ENCODE measurements around the gene ATG7. TPM values are rescaled to one million over a fixed set of nuclear protein-coding genes. Genes with fewer than 3 reads are reported as not detected.

ATG7 gene
- polyA plus RNA-seq, 1 donor (not counting 4 experiments of a cell fraction or from before 2014, with no cell fraction given) = 27.9 TPM

GRCh38 chr3:11508346-11509172 lies 236.4 kb downstream of the ATG7 start:
- no peaks in the 10 kb centered on the region for H3K27me3 ChIP-seq (ENCODE audit: control insufficient read depth, extremely low read depth, insufficient read depth, low read length)
- no peak overlapping the region for H3K9ac ChIP-seq (ENCODE audit: control insufficient read depth, extremely low read depth, insufficient read depth, low read length)
- no peak overlapping the region for H2AFZ ChIP-seq (ENCODE audit: control insufficient read depth, low read length)
- H3K4me2 ChIP-seq (ENCODE audit: control insufficient read depth, extremely low read depth, insufficient read depth, low read depth, low read length) = no peak overlapping the region
- peaks cover 14% of the 10 kb centered on the region for H3K4me1 ChIP-seq (ENCODE audit: control insufficient read depth, extremely low read depth, insufficient read depth, low read length)
- DNase-seq (ENCODE audit: low read depth, low spot score) (no peak), FAIRE-seq (no peak)
- H3K9me1 ChIP-seq (ENCODE audit: control insufficient read depth, extremely low read depth, insufficient read depth, low read length) = peaks cover 2% of the 10 kb centered on the region
- H3K4me3 ChIP-seq (ENCODE audit: control insufficient read depth in 2 of 3, extremely low read depth in 1 of 3, insufficient read depth in 2 of 3, low read depth in 1 of 3, low read length in 3 of 3) = no peak overlapping the region
- H3K27ac ChIP-seq (ENCODE audit: control insufficient read depth, insufficient read depth, low read length) = no peak overlapping the region
- no peaks in the 10 kb centered on the region for H3K9me3 ChIP-seq (ENCODE audit: control insufficient read depth, low read depth, low read length)
- dilution Hi-C loops (cut with MboI; ENCODE audit: extremely low pct_ligation_motif_present, low sequenced_read_pairs) = no loop called here
- TF ChIP-seq CTCF (optimal IDR thresholded peaks at IDR 0.05 in 1 of 3, IDR thresholded peaks at IDR 0.05 in 1 of 3, conservative IDR thresholded peaks at IDR 0.05 in 1 of 3; ENCODE audit: extremely low read depth in 1 of 3, insufficient read depth in 2 of 3, low read length in 3 of 3) (no peak), EZH2 (IDR thresholded peaks at IDR 0.05; ENCODE audit: low read length) (no peak)
- no peaks in the 10 kb centered on the region for H3K36me3 ChIP-seq (ENCODE audit: control insufficient read depth in 2 of 2, extremely low read depth in 1 of 2, insufficient read depth in 2 of 2, low read length in 2 of 2)
- no peaks in the 10 kb centered on the region for H4K20me1 ChIP-seq (ENCODE audit: control insufficient read depth, extremely low read depth, insufficient read depth, low read length)
- no peaks in the 10 kb centered on the region for H3K79me2 ChIP-seq (ENCODE audit: control insufficient read depth, insufficient read depth, low read length)

- H3K4me2 ChIP-seq (ENCODE audit: control insufficient read depth, extremely low read depth, insufficient read depth, low read depth, low read length) = peak overlapping the region; percentile 17
Measured at GRCh38 chr3:11509173-11510000, 237.2 kb downstream of the ATG7 start.

More at GRCh38 chr3:11509173-11510000, 237.2 kb downstream of the ATG7 start:
- FAIRE-seq (no peak), DNase-seq (ENCODE audit: low read depth, low spot score) (no peak)
- dilution Hi-C loops (cut with MboI; ENCODE audit: extremely low pct_ligation_motif_present, low sequenced_read_pairs) = no loop called here
- no peak overlapping the region for H3K27ac ChIP-seq (ENCODE audit: control insufficient read depth, insufficient read depth, low read length)
- no peak overlapping the region for H3K9ac ChIP-seq (ENCODE audit: control insufficient read depth, extremely low read depth, insufficient read depth, low read length)
- peaks cover 16% of the 10 kb centered on the region for H3K4me1 ChIP-seq (ENCODE audit: control insufficient read depth, extremely low read depth, insufficient read depth, low read length)
- no peak overlapping the region for H2AFZ ChIP-seq (ENCODE audit: control insufficient read depth, low read length)
- H3K27me3 ChIP-seq (ENCODE audit: control insufficient read depth, extremely low read depth, insufficient read depth, low read length) = no peaks in the 10 kb centered on the region
- no peaks in the 10 kb centered on the region for H3K36me3 ChIP-seq (ENCODE audit: control insufficient read depth in 2 of 2, extremely low read depth in 1 of 2, insufficient read depth in 2 of 2, low read length in 2 of 2)
- H3K4me3 ChIP-seq (ENCODE audit: control insufficient read depth in 2 of 3, extremely low read depth in 1 of 3, insufficient read depth in 2 of 3, low read depth in 1 of 3, low read length in 3 of 3) = no peak overlapping the region
- H3K79me2 ChIP-seq (ENCODE audit: control insufficient read depth, insufficient read depth, low read length) = no peaks in the 10 kb centered on the region
- TF ChIP-seq EZH2 (IDR thresholded peaks at IDR 0.05; ENCODE audit: low read length) = no peak
- no peak for TF ChIP-seq CTCF (optimal IDR thresholded peaks at IDR 0.05 in 1 of 3, IDR thresholded peaks at IDR 0.05 in 1 of 3, conservative IDR thresholded peaks at IDR 0.05 in 1 of 3; ENCODE audit: extremely low read depth in 1 of 3, insufficient read depth in 2 of 3, low read length in 3 of 3)
- peaks cover 2% of the 10 kb centered on the region for H3K9me1 ChIP-seq (ENCODE audit: control insufficient read depth, extremely low read depth, insufficient read depth, low read length)
- H4K20me1 ChIP-seq (ENCODE audit: control insufficient read depth, extremely low read depth, insufficient read depth, low read length) = no peaks in the 10 kb centered on the region
- no peaks in the 10 kb centered on the region for H3K9me3 ChIP-seq (ENCODE audit: control insufficient read depth, low read depth, low read length)

All from keratinocyte (primary cell).